HepG2 (cell line): ENCODE results near the gene GPSM1. TPM values are rescaled to one million over a fixed set of nuclear protein-coding genes. Genes with fewer than 3 reads are reported as not detected.

Experiments
- FUBP1 ChIP-seq: sonication (generic); formaldehyde crosslinking; IDR thresholded peaks from 2 replicates; pipeline ENCODE4 v1.5.1; 2020; ENCODE audit warnings: missing genetic modification reagents, mild to moderate bottlenecking, borderline replicate concordance
- IRF9 ChIP-seq: sonication (generic); formaldehyde crosslinking; IDR thresholded peaks from 2 replicates; pipeline ENCODE4 v1.8.0; 2022; ENCODE audit warnings: missing genetic modification reagents, mild to moderate bottlenecking, borderline replicate concordance
- MBD4 ChIP-seq: IDR thresholded peaks from 2 replicates; pipeline ENCODE4 v1.6.1; 2012; ENCODE audit warnings: low read length, inconsistent platforms, borderline replicate concordance
- NFIC ChIP-seq: IDR thresholded peaks from 2 replicates; pipeline ENCODE4 v1.6.1; 2012; ENCODE audit warnings: mild to moderate bottlenecking, low read length, inconsistent platforms
- NONO ChIP-seq, 2 experiments: fragments of 450-650 bp in 1 of 2; sonication (generic) in 1 of 2; formaldehyde crosslinking in 1 of 2; IDR thresholded peaks in 1 of 2; conservative IDR thresholded peaks in 1 of 2; 2 replicates each; pipeline versions ENCODE4 v1.6.1 to v1.8.0; 2017 to 2022; ENCODE audit warnings: mild to moderate bottlenecking in 1 of 2, missing genetic modification reagents in 1 of 2, moderate library complexity in 1 of 2
- PPARG ChIP-seq: conservative IDR thresholded peaks from 2 replicates; pipeline ENCODE4 v1.6.1; 2016; ENCODE audit warnings: missing biosample characterization, missing genetic modification reagents
- RFX1 ChIP-seq: fragments of 450-650 bp; IDR thresholded peaks from 2 replicates; pipeline ENCODE4 v1.6.1; 2017
- RFX3 ChIP-seq: IDR thresholded peaks from 2 replicates; pipeline ENCODE4 v1.6.1; 2016; ENCODE audit warnings: missing biosample characterization, missing genetic modification reagents
- THAP8 ChIP-seq: sonication (generic); formaldehyde crosslinking; IDR thresholded peaks from 2 replicates; pipeline ENCODE4 v1.5.1; 2020; ENCODE audit warnings: missing genetic modification reagents, mild to moderate bottlenecking, borderline replicate concordance
- ZBTB40 ChIP-seq, 2 experiments: fragments of 450-650 bp in 1 of 2; sonication (generic) in 1 of 2; formaldehyde crosslinking in 1 of 2; IDR thresholded peaks; 2 replicates each; pipeline versions ENCODE4 v1.6.1 to v1.8.0; 2016 to 2022; ENCODE audit warnings: antibody characterized with exemption in 1 of 2, mild to moderate bottlenecking in 1 of 2, missing genetic modification reagents in 1 of 2
- ZXDC ChIP-seq: sonication (generic); formaldehyde crosslinking; IDR thresholded peaks from 2 replicates; pipeline ENCODE4 v1.5.0; 2020; ENCODE audit warnings: mild to moderate bottlenecking, missing genetic modification reagents
- polyA plus RNA-seq, 8 experiments: library from polyadenylated mRNA; depleted of rRNA in 3 of 8; stranded (reverse) in 7 of 8; unstranded in 1 of 8; fragments of >200 nt; fragmentation: Illumina TruSeq in 4 of 8; extraction: Trizol in 4 of 8; gene quantifications; 2 replicates each; pipeline versions ENCODE4 v1.2.1 to v1.2.3, GENCODE V29; 2011 to 2016; ENCODE audit warnings: low read depth in 4 of 8, missing spikeins in 1 of 8, mixed read lengths in 1 of 8; ENCODE audit not compliant: insufficient read depth in 1 of 8
- total RNA-seq, 5 experiments: library from RNA; depleted of rRNA; stranded (reverse); fragments of >200 nt; fragmentation: Illumina TruSeq; extraction: Trizol; gene quantifications; 2 replicates each; pipeline ENCODE4 v1.2.3, GENCODE V29; 2016; ENCODE audit warnings: low read depth in 1 of 5

GPSM1 gene
- total and polyA plus RNA-seq, 2 of the 13 experiments (the other 11 are each of a cell fraction or from before 2014, with no cell fraction given) = 1.0 to 2.4 TPM

- TF ChIP-seq THAP8 (CRISPR knock-in tag) (no peak), ZXDC (no peak), FUBP1 (CRISPR knock-in tag) (no peak), IRF9 (0 out of 2 replicates have a peak, but pooled peaks have one; percentile 17), ZBTB40 (IDR thresholded peaks at IDR 0.05) (no peak), ZBTB40 (CRISPR knock-in tag; IDR thresholded peaks at IDR 0.05) (0 out of 2 replicates have a peak, but pooled peaks have one; percentile 10), RFX3 (CRISPR knock-in tag) (no peak), NFIC (no peak), MBD4 (no peak), PPARG (no peak), NONO (IDR thresholded peaks at IDR 0.05) (no peak), NONO (CRISPR knock-in tag; conservative IDR thresholded peaks at IDR 0.05) (no peak), RFX1 (no peak)
Observed at GRCh38 chr9:136331556-136332481, 4.5 kb downstream of the GPSM1 start (continued).
